Activated CD4-positive, alpha-beta T cell treated with anti-CD3 and anti-CD28 coated beads, Interleukin-2, amount 10 ng/mL, durations not matched to agents 24 days and 14 days (primary cell): ENCODE results near the gene RCVRN. TPM values are rescaled to one million over a fixed set of nuclear protein-coding genes. Genes with fewer than 3 reads are reported as not detected.

Experiments
- DNase-seq: peaks from one replicate; pipeline ENCODE4 v3.0.0; 2022
- H3K27ac Mint-ChIP-seq: one replicate; pipeline ENCODE4 v1.8.0; 2022; ENCODE audit warnings: mild to moderate bottlenecking, mixed read lengths
- H3K27me3 Mint-ChIP-seq: one replicate; pipeline ENCODE4 v1.8.0; 2022; ENCODE audit warnings: mixed read lengths
- H3K36me3 Mint-ChIP-seq: one replicate; pipeline ENCODE4 v1.8.0; 2022; ENCODE audit warnings: low read depth, mild to moderate bottlenecking, mixed read lengths
- H3K4me1 Mint-ChIP-seq: one replicate; pipeline ENCODE4 v1.8.0; 2021; ENCODE audit warnings: mixed read lengths
- H3K4me3 Mint-ChIP-seq: one replicate; pipeline ENCODE4 v1.8.0; 2022; ENCODE audit warnings: mild to moderate bottlenecking, moderate library complexity, mixed read lengths
- H3K9me3 Mint-ChIP-seq: one replicate; pipeline ENCODE4 v1.8.0; 2021; ENCODE audit warnings: mixed read lengths
- intact Hi-C: fragments of 100-400 bp; cut with micrococcal nuclease; formaldehyde crosslinking; loops from one replicate; pipeline ENCODE4 v1.15.1; 2023
- total RNA-seq: library from RNA; stranded (reverse); gene quantifications from 2 replicates; pipeline ENCODE4 v1.2.3, GENCODE V29; 2022

The RCVRN gene
- total RNA-seq, 1 donor from 2014 or later: not detected

GRCh38 chr17:9899280-9900043 lies 5.6 kb downstream of the RCVRN start:
- Mint-ChIP-seq H3K36me3 (no peaks in the 10 kb centered on the region), H3K4me1 (no peaks in the 10 kb centered on the region), H3K9me3 (no peaks in the 10 kb centered on the region), H3K27me3 (peaks cover 4% of the 10 kb centered on the region), H3K27ac (no peak overlapping the region), H3K4me3 (no peak overlapping the region)
- DNase-seq: no peak
- intact Hi-C loops: no loop called here

GRCh38 chr17:9898812-9899211 lies 6.3 kb downstream of the RCVRN start:
- H3K4me3 Mint-ChIP-seq: no peak overlapping the region
- H3K4me1 Mint-ChIP-seq: no peaks in the 10 kb centered on the region
- no peaks in the 10 kb centered on the region for H3K36me3 Mint-ChIP-seq
- H3K27me3 Mint-ChIP-seq: peaks cover 4% of the 10 kb centered on the region
- H3K9me3 Mint-ChIP-seq: no peaks in the 10 kb centered on the region
- no peak for DNase-seq
- intact Hi-C loops: no loop called here
- no peak overlapping the region for H3K27ac Mint-ChIP-seq

GRCh38 chr17:9897372-9897968 lies 7.6 kb downstream of the RCVRN start:
- Mint-ChIP-seq H3K27me3 (peaks cover 4% of the 10 kb centered on the region), H3K4me1 (no peaks in the 10 kb centered on the region), H3K4me3 (no peak overlapping the region), H3K36me3 (no peaks in the 10 kb centered on the region), H3K27ac (no peak overlapping the region), H3K9me3 (no peaks in the 10 kb centered on the region)
- intact Hi-C loops: no loop called here
- no peak for DNase-seq

GRCh38 chr17:9895923-9896322 lies 9.1 kb downstream of the RCVRN start:
- H3K36me3 Mint-ChIP-seq: no peaks in the 10 kb centered on the region
- H3K27me3 Mint-ChIP-seq: peaks cover 1% of the 10 kb centered on the region
- DNase-seq: no peak
- no peaks in the 10 kb centered on the region for H3K4me1 Mint-ChIP-seq
- H3K4me3 Mint-ChIP-seq: no peak overlapping the region
- H3K27ac Mint-ChIP-seq: no peak overlapping the region
- intact Hi-C loops: no loop called here
- H3K9me3 Mint-ChIP-seq: no peaks in the 10 kb centered on the region

- no peaks in the 10 kb centered on the region for H3K9me3 Mint-ChIP-seq
- H3K27me3 Mint-ChIP-seq: no peaks in the 10 kb centered on the region
- intact Hi-C loops: no loop called here
- H3K4me3 Mint-ChIP-seq: no peak overlapping the region
- H3K36me3 Mint-ChIP-seq: no peaks in the 10 kb centered on the region
- no peak overlapping the region for H3K27ac Mint-ChIP-seq
- no peaks in the 10 kb centered on the region for H3K4me1 Mint-ChIP-seq
- DNase-seq: no peak
These were observed 10.8 kb downstream of the RCVRN start for GRCh38 chr17:9894231-9894630.

- Mint-ChIP-seq H3K4me1 (no peaks in the 10 kb centered on the region), H3K27ac (no peak overlapping the region), H3K9me3 (no peaks in the 10 kb centered on the region), H3K4me3 (no peak overlapping the region), H3K36me3 (no peaks in the 10 kb centered on the region), H3K27me3 (no peaks in the 10 kb centered on the region)
- no peak for DNase-seq
- intact Hi-C loops: no loop called here
These were observed 11.6 kb downstream of the RCVRN start for GRCh38 chr17:9893411-9894012.

- Mint-ChIP-seq H3K4me3 (no peak overlapping the region), H3K36me3 (no peaks in the 10 kb centered on the region), H3K27ac (no peak overlapping the region), H3K4me1 (no peaks in the 10 kb centered on the region), H3K27me3 (no peaks in the 10 kb centered on the region), H3K9me3 (no peaks in the 10 kb centered on the region)
- intact Hi-C loops: no loop called here
- DNase-seq: no peak
These were observed 14.9 kb downstream of the RCVRN start for GRCh38 chr17:9890124-9890523.

- Mint-ChIP-seq H3K27ac (no peak overlapping the region), H3K9me3 (no peaks in the 10 kb centered on the region), H3K4me3 (no peak overlapping the region), H3K27me3 (no peaks in the 10 kb centered on the region), H3K36me3 (no peaks in the 10 kb centered on the region), H3K4me1 (no peaks in the 10 kb centered on the region)
- no peak for DNase-seq
- intact Hi-C loops: no loop called here
These were observed 17.6 kb downstream of the RCVRN start for GRCh38 chr17:9887508-9887907.

- Mint-ChIP-seq H3K27me3 (no peaks in the 10 kb centered on the region), H3K4me3 (no peak overlapping the region), H3K4me1 (no peaks in the 10 kb centered on the region), H3K27ac (no peak overlapping the region), H3K9me3 (no peaks in the 10 kb centered on the region), H3K36me3 (no peaks in the 10 kb centered on the region)
- no peak for DNase-seq
- intact Hi-C loops: no loop called here
These were observed 18.7 kb downstream of the RCVRN start for GRCh38 chr17:9886141-9886930.

- Mint-ChIP-seq H3K4me3 (no peak overlapping the region), H3K27ac (no peak overlapping the region), H3K36me3 (no peaks in the 10 kb centered on the region), H3K27me3 (no peaks in the 10 kb centered on the region), H3K9me3 (peaks cover 3% of the 10 kb centered on the region), H3K4me1 (no peaks in the 10 kb centered on the region)
- no peak for DNase-seq
- intact Hi-C loops: no loop called here
These were observed 21.6 kb downstream of the RCVRN start for GRCh38 chr17:9883451-9883850.

- H3K27me3 Mint-ChIP-seq: no peaks in the 10 kb centered on the region
- no peak for DNase-seq
- no peak overlapping the region for H3K27ac Mint-ChIP-seq
- no peaks in the 10 kb centered on the region for H3K36me3 Mint-ChIP-seq
- H3K4me1 Mint-ChIP-seq: no peaks in the 10 kb centered on the region
- intact Hi-C loops: no loop called here
- H3K9me3 Mint-ChIP-seq: peaks cover 3% of the 10 kb centered on the region
- no peak overlapping the region for H3K4me3 Mint-ChIP-seq
These were observed 24.5 kb downstream of the RCVRN start for GRCh38 chr17:9880582-9880999.

GRCh38 chr17:9878786-9879525 lies 26.1 kb downstream of the RCVRN start:
- DNase-seq: no peak
- Mint-ChIP-seq H3K9me3 (peaks cover 3% of the 10 kb centered on the region), H3K4me3 (no peak overlapping the region), H3K27me3 (no peaks in the 10 kb centered on the region), H3K27ac (no peak overlapping the region), H3K36me3 (no peaks in the 10 kb centered on the region), H3K4me1 (no peaks in the 10 kb centered on the region)
- intact Hi-C loops: no loop called here

GRCh38 chr17:9878356-9878755 lies 26.7 kb downstream of the RCVRN start:
- H3K36me3 Mint-ChIP-seq: no peaks in the 10 kb centered on the region
- no peak overlapping the region for H3K4me3 Mint-ChIP-seq
- H3K27me3 Mint-ChIP-seq: no peaks in the 10 kb centered on the region
- H3K27ac Mint-ChIP-seq: no peak overlapping the region
- intact Hi-C loops: no loop called here
- no peak for DNase-seq
- H3K4me1 Mint-ChIP-seq: no peaks in the 10 kb centered on the region
- peaks cover 3% of the 10 kb centered on the region for H3K9me3 Mint-ChIP-seq
